Activated CD8-positive, alpha-beta T cell treated with anti-CD3 and anti-CD28 coated beads, Interleukin-2, amount 10 ng/mL, durations not matched to agents 7 days and 5 days (primary cell): ENCODE data around the gene WDR62. TPM values are rescaled to one million over a fixed set of nuclear protein-coding genes. Genes with fewer than 3 reads are reported as not detected.

ENCODE experiments used
- ATAC-seq: fragments of 150-1000 bp; cut with Tn5 transposase; one replicate; pipeline ENCODE4 v1.10.0; 2021; ENCODE audit warnings: moderate library complexity
- CTCF ChIA-PET: fragments of 350-600 bp; sonication (Branson Sonifier 250); formaldehyde crosslinking; loops from one replicate; lab custom pipeline; 2021; ENCODE audit warnings: antibody characterized with exemption; lab: Charles Lee
- POLR2A ChIA-PET: fragments of 350-600 bp; sonication (Branson Sonifier 250); formaldehyde crosslinking; loops from one replicate; lab custom pipeline; 2021; ENCODE audit warnings: antibody characterized with exemption; lab: Charles Lee
- DNase-seq: peaks from one replicate; pipeline ENCODE4 v3.0.0-alpha.2; 2020
- H3K27ac Mint-ChIP-seq: one replicate; pipeline ENCODE4 v1.8.0; 2021; ENCODE audit warnings: mild to moderate bottlenecking, mixed read lengths
- H3K27me3 Mint-ChIP-seq: one replicate; pipeline ENCODE4 v1.8.0; 2021; ENCODE audit warnings: low read depth, mixed read lengths
- H3K36me3 Mint-ChIP-seq: one replicate; pipeline ENCODE4 v1.8.0; 2021; ENCODE audit warnings: low read depth, mixed read lengths
- H3K4me1 Mint-ChIP-seq: one replicate; pipeline ENCODE4 v1.8.0; 2021; ENCODE audit warnings: low read depth, mixed read lengths
- H3K4me3 Mint-ChIP-seq: one replicate; pipeline ENCODE4 v1.8.0; 2021; ENCODE audit warnings: mild to moderate bottlenecking, mixed read lengths
- H3K9me3 Mint-ChIP-seq: one replicate; pipeline ENCODE4 v1.8.0; 2022; ENCODE audit warnings: mixed read lengths; ENCODE audit not compliant: insufficient read depth
- total RNA-seq, 2 experiments: library from RNA; stranded (reverse); gene quantifications; one replicate each; pipeline ENCODE4 v1.2.3, GENCODE V29; 2021

The WDR62 gene
- total RNA-seq, 2 experiments from 2014 or later, result 43.6 to 44.5 TPM

- CTCF ChIA-PET, result no interaction called here
- peaks cover 64% of the 10 kb centered on the region for H3K36me3 Mint-ChIP-seq
- no peaks in the 10 kb centered on the region for H3K27me3 Mint-ChIP-seq
- POLR2A ChIA-PET, result no interaction called here
- H3K4me3 Mint-ChIP-seq, result no peak overlapping the region
- DNase-seq (no peak), ATAC-seq (no peak)
- H3K4me1 Mint-ChIP-seq, result peaks cover 17% of the 10 kb centered on the region
- no peak overlapping the region for H3K27ac Mint-ChIP-seq
- H3K9me3 Mint-ChIP-seq, result no peaks in the 10 kb centered on the region
Measured at GRCh38 chr19:36089847-36090246, 35.1 kb downstream of the WDR62 start.

GRCh38 chr19:36090910-36091695 lies 36.4 kb downstream of the WDR62 start:
- Mint-ChIP-seq H3K4me1 (peaks cover 17% of the 10 kb centered on the region), H3K36me3 (peaks cover 59% of the 10 kb centered on the region), H3K9me3 (no peaks in the 10 kb centered on the region), H3K27me3 (no peaks in the 10 kb centered on the region), H3K4me3 (no peak overlapping the region), H3K27ac (peak overlapping the region; percentile 5)
- CTCF ChIA-PET, result no interaction called here
- no peak for ATAC-seq
- POLR2A ChIA-PET, result interaction anchor here (1.4 kb wide), 1 partner anchor 15 kb away, joined by 3 read pairs; no protein-coding TSS in a partner anchor
- DNase-seq, result no peak

DNA sequence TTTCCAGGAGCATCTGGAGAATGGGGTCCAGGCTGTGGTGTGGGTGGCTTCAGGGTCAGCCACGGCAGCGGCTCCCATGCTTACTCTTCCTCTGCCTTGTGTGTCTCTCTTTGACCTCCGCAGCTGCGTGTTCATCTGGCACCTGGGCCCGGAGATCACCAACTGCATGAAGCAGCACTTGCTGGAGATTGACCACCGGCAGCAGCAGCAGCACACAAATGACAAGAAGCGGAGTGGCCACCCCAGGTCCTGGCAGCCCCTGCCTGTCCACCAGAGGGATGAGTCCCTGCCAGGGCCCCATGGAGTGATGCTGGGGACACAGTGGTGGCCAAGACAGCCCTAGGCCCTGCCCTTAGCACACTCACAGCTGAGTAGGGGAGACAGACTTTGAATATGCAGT lies 37.9 kb downstream of the WDR62 start:
- ChIA-PET POLR2A (interaction anchor here (0.6 kb wide), 1 partner anchor 1622 kb away, joined by 3 read pairs; no protein-coding TSS in a partner anchor), CTCF (no interaction called here)
- ATAC-seq, result no peak

DNA sequence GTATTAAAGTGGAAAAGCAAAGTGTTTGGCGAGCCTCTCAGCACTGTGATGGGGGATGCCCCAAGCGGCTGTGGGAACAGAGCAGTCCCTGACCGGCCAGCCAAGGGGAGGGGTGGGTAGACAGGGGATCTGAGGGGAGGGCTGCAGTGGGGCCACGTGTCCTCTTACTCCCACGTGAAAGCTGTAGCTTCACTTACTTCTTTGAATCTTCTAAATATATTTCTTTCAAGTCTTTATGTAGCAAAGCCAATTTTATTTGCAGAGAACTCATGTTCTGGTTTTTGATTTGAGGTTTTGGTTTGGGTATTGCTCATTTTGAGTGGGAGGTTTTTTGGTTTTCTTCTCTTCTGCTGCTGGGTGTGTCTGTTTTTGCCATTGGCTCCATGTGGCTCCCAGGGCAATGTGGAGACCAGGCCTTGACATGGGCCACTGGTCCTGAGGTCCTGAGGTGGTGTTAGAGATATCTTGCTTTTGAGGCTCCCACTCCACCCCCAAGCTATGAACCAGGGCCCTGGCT lies 38.5 kb downstream of the WDR62 start:
- ATAC-seq (no peak), DNase-seq (no peak)
- H3K27ac Mint-ChIP-seq, result peak overlapping the region; percentile 63
- ChIA-PET CTCF (no interaction called here), POLR2A (no interaction called here)
- no peak overlapping the region for H3K4me3 Mint-ChIP-seq
- H3K36me3 Mint-ChIP-seq, result peaks cover 55% of the 10 kb centered on the region
- peaks cover 17% of the 10 kb centered on the region for H3K4me1 Mint-ChIP-seq
- no peaks in the 10 kb centered on the region for H3K27me3 Mint-ChIP-seq
- H3K9me3 Mint-ChIP-seq, result no peaks in the 10 kb centered on the region

More for the DNA sequence above, 37.9 kb downstream of the WDR62 start:
- DNase-seq, result no peak
- H3K4me3 Mint-ChIP-seq, result no peak overlapping the region
- no peaks in the 10 kb centered on the region for H3K27me3 Mint-ChIP-seq
- H3K4me1 Mint-ChIP-seq, result peaks cover 17% of the 10 kb centered on the region
- H3K36me3 Mint-ChIP-seq, result peaks cover 60% of the 10 kb centered on the region
- no peaks in the 10 kb centered on the region for H3K9me3 Mint-ChIP-seq
- H3K27ac Mint-ChIP-seq, result peak overlapping the region; percentile 63

GRCh38 chr19:36093687-36094086 lies 39.0 kb downstream of the WDR62 start:
- H3K9me3 Mint-ChIP-seq, result no peaks in the 10 kb centered on the region
- peak overlapping the region; percentile 63 for H3K27ac Mint-ChIP-seq
- H3K27me3 Mint-ChIP-seq, result no peaks in the 10 kb centered on the region
- DNase-seq (no peak), ATAC-seq (no peak)
- H3K4me3 Mint-ChIP-seq, result no peak overlapping the region
- ChIA-PET CTCF (no interaction called here), POLR2A (no interaction called here)
- H3K4me1 Mint-ChIP-seq, result peaks cover 17% of the 10 kb centered on the region
- peaks cover 55% of the 10 kb centered on the region for H3K36me3 Mint-ChIP-seq

DNA sequence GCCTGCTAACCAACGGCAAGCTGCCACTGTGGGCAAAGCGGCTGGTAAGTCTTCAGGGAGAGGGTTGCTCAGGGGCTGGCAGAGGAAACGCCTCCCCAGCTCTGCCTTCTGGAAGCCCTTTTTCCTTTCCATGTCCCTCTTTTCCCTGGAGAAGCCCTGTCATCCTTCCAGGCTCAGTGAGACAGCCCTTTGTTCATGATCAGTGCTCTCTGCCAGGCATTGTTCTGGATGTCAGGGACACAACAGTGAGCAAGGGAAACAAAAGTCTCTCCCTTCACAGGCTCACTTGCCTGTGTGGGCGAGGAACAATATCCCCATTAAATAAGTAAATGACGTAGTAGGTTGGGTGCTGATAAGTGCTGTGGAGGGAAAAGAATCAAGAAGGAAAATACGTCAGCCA lies 42.3 kb downstream of the WDR62 start:
- Mint-ChIP-seq H3K27ac (no peak overlapping the region), H3K4me1 (peaks cover 17% of the 10 kb centered on the region), H3K9me3 (no peaks in the 10 kb centered on the region), H3K36me3 (peaks cover 43% of the 10 kb centered on the region), H3K27me3 (no peaks in the 10 kb centered on the region), H3K4me3 (no peak overlapping the region)
- DNase-seq (no peak), ATAC-seq (no peak)
- CTCF ChIA-PET, result no interaction called here
- POLR2A ChIA-PET, result no interaction called here

- Mint-ChIP-seq H3K4me3 (no peak overlapping the region), H3K36me3 (peaks cover 44% of the 10 kb centered on the region), H3K27ac (no peak overlapping the region), H3K9me3 (no peaks in the 10 kb centered on the region), H3K27me3 (no peaks in the 10 kb centered on the region), H3K4me1 (no peaks in the 10 kb centered on the region)
- CTCF ChIA-PET, result no interaction called here
- DNase-seq, result no peak
- POLR2A ChIA-PET, result interaction anchor here (0.6 kb wide), 1 partner anchor 10 kb away, joined by 4 read pairs; no protein-coding TSS in a partner anchor
- ATAC-seq, result no peak
Measured at GRCh38 chr19:36099166-36099785, 44.6 kb downstream of the WDR62 start.

GRCh38 chr19:36100476-36100875 lies 45.8 kb downstream of the WDR62 start:
- H3K4me3 Mint-ChIP-seq, result no peak overlapping the region
- no peak for DNase-seq
- H3K9me3 Mint-ChIP-seq, result no peaks in the 10 kb centered on the region
- H3K27me3 Mint-ChIP-seq, result no peaks in the 10 kb centered on the region
- H3K4me1 Mint-ChIP-seq, result no peaks in the 10 kb centered on the region
- no peak overlapping the region for H3K27ac Mint-ChIP-seq
- ChIA-PET CTCF (no interaction called here), POLR2A (no interaction called here)
- H3K36me3 Mint-ChIP-seq, result peaks cover 38% of the 10 kb centered on the region
- no peak for ATAC-seq

DNA sequence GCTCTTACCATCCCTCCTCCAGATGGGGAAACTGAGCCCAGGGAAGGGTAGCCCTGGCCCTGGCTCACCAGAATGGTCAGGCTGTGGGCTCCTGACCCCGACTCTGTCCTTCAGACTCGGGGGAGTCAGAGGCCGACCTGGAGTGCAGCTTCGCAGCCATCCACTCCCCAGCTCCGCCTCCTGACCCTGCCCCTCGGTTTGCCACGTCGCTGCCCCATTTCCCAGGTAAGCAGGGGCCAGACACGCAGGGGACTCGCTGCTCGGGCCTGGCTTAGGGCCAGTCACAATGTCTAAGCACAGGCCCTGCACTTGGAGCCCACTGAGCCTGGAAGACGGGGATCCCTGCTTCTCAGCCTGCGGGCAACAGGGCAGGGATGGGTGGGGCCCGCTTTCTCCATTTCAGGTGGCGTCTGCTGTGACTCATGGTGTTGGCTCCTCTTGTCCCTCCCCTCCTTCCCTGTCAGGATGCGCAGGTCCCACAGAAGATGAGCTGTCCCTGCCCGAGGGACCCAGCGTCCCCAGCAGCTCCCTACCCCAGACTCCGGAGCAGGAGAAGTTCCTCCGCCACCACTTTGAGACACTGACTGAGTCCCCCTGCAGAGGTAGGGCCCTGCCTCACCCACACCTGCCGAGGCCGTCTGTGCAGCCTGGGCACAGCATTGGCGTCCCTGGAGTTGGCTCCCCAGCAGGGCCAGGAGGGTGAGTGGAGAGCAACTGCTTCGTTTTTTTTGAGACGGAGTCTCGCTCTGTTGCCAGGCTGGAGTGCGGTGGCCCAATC lies 47.0 kb downstream of the WDR62 start:
- no peak for ATAC-seq
- CTCF ChIA-PET, result no interaction called here
- POLR2A ChIA-PET, result no interaction called here

DNA sequence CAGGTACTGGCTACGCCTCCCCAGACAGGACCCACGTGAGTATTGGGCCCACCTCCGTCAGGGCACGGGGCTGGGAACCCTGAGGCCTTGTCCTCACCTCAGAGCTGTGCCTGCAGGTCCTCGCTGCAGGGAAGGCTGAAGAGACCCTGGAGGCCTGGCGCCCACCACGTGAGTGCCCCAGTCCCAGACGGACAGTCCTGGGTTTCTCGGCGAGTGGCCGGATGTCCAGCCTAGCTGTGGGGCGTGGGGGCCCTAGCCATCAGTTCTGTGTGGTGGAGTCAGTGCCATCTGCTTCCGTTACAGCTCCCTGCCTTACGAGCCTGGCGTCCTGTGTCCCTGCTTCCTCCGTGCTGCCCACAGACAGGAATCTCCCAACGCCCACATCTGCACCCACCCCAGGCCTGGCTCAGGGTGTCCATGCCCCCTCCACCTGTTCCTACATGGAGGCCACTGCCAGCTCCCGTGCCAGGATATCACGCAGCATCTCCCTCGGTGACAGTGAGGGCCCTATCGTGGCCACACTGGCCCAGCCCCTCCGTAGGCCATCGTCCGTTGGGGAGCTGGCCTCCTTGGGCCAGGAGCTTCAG lies 48.4 kb downstream of the WDR62 start:
- POLR2A ChIA-PET, result interaction anchor here (0.6 kb wide), 1 partner anchor 1271 kb away, joined by 3 read pairs; no protein-coding TSS in a partner anchor
- no peak for ATAC-seq
- H3K36me3 Mint-ChIP-seq, result peaks cover 43% of the 10 kb centered on the region
- no peak overlapping the region for H3K4me3 Mint-ChIP-seq
- H3K27ac Mint-ChIP-seq, result no peak overlapping the region
- CTCF ChIA-PET, result interaction anchor here (1.1 kb wide), 1 partner anchor 25 kb away, joined by 3 read pairs; no protein-coding TSS in a partner anchor
- no peaks in the 10 kb centered on the region for H3K4me1 Mint-ChIP-seq
- DNase-seq, result no peak
- H3K9me3 Mint-ChIP-seq, result no peaks in the 10 kb centered on the region
- H3K27me3 Mint-ChIP-seq, result no peaks in the 10 kb centered on the region

More for the DNA sequence above, 47.0 kb downstream of the WDR62 start:
- no peaks in the 10 kb centered on the region for H3K9me3 Mint-ChIP-seq
- no peak for DNase-seq
- H3K4me3 Mint-ChIP-seq, result no peak overlapping the region
- no peaks in the 10 kb centered on the region for H3K4me1 Mint-ChIP-seq
- no peaks in the 10 kb centered on the region for H3K27me3 Mint-ChIP-seq
- H3K27ac Mint-ChIP-seq, result no peak overlapping the region
- H3K36me3 Mint-ChIP-seq, result peaks cover 43% of the 10 kb centered on the region

DNA sequence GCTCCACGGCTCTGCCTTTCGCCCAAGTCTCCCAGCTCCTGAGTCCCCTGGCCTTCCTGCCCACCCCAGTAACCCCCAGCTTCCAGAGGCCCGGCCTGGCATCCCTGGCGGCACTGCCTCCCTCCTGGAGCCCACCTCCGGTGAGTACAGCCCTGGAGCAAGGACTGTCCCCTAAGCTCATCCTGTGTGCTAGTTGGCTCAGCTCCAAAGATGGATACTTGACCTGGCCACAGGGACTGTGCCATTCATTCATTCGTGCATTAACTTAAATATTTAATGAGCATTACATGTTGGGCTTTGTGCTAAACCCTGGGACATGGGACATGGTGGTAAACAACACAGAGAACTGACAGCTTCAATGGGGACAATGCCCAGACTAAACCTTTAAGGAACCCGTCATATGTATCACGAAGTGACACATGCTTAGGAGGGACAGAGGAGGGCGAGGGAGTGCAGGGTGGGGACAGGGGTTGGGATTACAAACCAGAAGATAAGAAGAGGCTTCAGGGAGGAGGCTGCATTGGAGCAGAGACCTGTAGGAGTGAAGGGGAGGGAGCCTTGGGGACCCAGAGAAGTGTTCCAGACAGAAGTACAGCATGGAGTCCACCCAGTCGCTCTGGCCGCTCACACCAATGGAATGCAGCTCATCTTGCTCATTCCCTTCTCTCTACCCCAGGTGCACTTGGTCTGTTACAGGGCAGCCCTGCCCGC lies 49.3 kb downstream of the WDR62 start:
- ATAC-seq (no peak), DNase-seq (no peak)
- Mint-ChIP-seq H3K36me3 (peaks cover 39% of the 10 kb centered on the region), H3K27me3 (no peaks in the 10 kb centered on the region), H3K4me1 (no peaks in the 10 kb centered on the region), H3K9me3 (no peaks in the 10 kb centered on the region), H3K4me3 (no peak overlapping the region), H3K27ac (peak overlapping the region; percentile 20)
- CTCF ChIA-PET, result interaction anchor here (1.1 kb wide), 1 partner anchor 24 kb away, joined by 3 read pairs; no protein-coding TSS in a partner anchor
- POLR2A ChIA-PET, result interaction anchor here (0.6 kb wide), 1 partner anchor 1272 kb away, joined by 3 read pairs; no protein-coding TSS in a partner anchor
